ENCODE measurements around the gene GRIN2B.

GRIN2B gene

DNA sequence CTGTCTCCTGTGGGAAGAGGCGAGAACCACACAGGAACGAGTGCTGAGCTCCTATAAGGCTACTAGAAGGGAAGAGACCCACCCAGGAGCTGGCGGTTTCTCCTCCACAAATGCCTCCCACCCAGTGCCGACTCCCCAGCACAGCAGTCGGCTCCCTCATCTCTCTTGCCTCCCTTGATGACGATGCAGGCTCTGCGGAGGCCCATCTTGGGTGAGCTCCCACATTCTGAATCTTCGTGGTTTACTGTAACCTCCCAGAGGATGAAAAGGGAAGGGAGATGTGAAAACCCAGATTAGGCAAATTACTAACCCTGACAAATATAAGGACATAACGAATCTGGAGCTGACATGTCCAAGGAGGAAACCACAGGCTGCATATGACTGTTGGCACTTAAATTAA is 23.8 kb downstream of the GRIN2B start:
- Histone ChIP-seq H3K36me3 (no peaks in the 10 kb centered on the region), H3K9me3 (no peaks in the 10 kb centered on the region), H3K4me1 (no peaks in the 10 kb centered on the region), H3K27me3 (no peaks in the 10 kb centered on the region), H3K27ac (no peak overlapping the region), H3K4me3 (no peak overlapping the region)
- no peak for DNase-seq
- intact Hi-C loops (cut with DNase I; ENCODE audit: low total_unique reads) = no loop called here
- TF ChIP-seq, protein P1, sequence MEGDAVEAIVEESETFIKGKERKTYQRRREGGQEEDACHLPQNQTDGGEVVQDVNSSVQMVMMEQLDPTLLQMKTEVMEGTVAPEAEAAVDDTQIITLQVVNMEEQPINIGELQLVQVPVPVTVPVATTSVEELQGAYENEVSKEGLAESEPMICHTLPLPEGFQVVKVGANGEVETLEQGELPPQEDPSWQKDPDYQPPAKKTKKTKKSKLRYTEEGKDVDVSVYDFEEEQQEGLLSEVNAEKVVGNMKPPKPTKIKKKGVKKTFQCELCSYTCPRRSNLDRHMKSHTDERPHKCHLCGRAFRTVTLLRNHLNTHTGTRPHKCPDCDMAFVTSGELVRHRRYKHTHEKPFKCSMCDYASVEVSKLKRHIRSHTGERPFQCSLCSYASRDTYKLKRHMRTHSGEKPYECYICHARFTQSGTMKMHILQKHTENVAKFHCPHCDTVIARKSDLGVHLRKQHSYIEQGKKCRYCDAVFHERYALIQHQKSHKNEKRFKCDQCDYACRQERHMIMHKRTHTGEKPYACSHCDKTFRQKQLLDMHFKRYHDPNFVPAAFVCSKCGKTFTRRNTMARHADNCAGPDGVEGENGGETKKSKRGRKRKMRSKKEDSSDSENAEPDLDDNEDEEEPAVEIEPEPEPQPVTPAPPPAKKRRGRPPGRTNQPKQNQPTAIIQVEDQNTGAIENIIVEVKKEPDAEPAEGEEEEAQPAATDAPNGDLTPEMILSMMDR (IDR thresholded peaks at IDR 0.05) = no peak

DNA sequence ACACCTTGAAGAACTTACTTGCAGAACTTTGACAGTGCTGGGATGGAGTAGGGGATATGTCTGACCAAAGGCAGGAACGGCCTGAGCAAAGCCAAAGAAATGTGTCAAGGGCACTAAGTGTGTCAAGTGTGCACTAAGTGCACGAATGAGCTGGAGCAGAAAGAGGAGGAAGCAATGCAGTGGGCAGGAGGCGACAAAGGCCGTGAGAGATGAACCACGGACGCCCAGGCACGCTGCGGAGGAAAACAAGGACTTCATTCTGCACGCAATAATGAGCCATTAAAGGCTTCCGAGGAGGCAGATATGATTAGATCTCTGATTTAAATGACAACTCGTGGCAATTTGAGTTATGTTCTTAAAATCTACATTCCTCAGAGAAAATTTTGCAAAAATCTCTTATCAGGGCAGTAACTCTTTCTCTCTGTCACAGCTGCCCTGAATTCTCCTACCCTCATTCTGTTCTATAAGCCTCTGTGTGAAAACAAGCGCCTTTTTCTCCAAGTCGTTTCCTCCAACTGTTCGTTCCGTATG is 25.3 kb downstream of the GRIN2B start:
- H3K27ac ChIP-seq = no peak overlapping the region
- no peaks in the 10 kb centered on the region for H3K9me3 ChIP-seq
- no peak overlapping the region for H3K4me3 ChIP-seq
- H3K4me1 ChIP-seq = no peaks in the 10 kb centered on the region
- TF ChIP-seq, protein P1 (IDR thresholded peaks at IDR 0.05) = no peak
- no peak for DNase-seq
- no peaks in the 10 kb centered on the region for H3K36me3 ChIP-seq
- no peaks in the 10 kb centered on the region for H3K27me3 ChIP-seq
- intact Hi-C loops (cut with DNase I; ENCODE audit: low total_unique reads) = no loop called here

DNA sequence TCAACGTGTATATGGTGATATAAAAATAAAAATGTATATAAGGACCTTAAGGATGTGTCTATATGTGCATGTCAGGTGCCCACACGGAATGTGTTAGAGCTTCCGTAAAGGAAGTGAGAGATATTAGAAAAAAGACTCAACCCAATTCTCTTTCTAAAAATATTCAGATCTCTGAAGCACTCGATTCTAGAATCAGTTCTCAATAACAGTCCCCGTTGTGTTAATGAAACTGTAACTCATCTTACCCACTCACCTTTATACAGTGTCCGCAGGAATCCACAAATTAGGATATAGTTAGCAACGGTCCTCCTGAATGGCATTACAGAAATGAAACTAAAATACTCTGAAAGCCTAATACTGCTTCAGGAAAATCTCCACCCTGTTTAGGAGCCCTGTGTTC is 29.3 kb downstream of the GRIN2B start:
- no peak for DNase-seq
- H3K9me3 ChIP-seq = no peaks in the 10 kb centered on the region
- no peak overlapping the region for H3K27ac ChIP-seq
- intact Hi-C loops (cut with DNase I; ENCODE audit: low total_unique reads) = no loop called here
- no peaks in the 10 kb centered on the region for H3K27me3 ChIP-seq
- no peaks in the 10 kb centered on the region for H3K4me1 ChIP-seq
- no peaks in the 10 kb centered on the region for H3K36me3 ChIP-seq
- TF ChIP-seq, protein P1 (IDR thresholded peaks at IDR 0.05) = no peak
- no peak overlapping the region for H3K4me3 ChIP-seq

DNA sequence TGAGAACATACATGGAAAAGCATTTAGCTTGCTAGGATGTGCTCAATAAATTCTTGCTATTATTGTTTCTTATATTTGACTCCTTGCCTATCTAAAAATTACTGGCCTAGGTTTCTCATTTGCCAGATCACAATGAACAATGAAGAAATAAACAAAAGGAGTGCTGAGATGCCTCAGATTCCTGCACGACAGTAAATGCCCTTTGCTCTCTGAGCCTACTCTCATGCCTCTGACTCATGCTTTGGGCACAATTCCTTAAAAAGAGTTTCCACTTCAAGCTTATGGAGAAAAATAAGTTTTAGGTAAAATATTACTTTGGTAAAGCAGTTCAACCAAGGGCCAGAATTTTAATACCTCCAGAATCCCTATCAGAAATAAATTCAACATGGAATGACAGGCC is 30.9 kb downstream of the GRIN2B start:
- Histone ChIP-seq H3K4me3 (no peak overlapping the region), H3K9me3 (no peaks in the 10 kb centered on the region), H3K36me3 (no peaks in the 10 kb centered on the region), H3K27me3 (no peaks in the 10 kb centered on the region), H3K4me1 (no peaks in the 10 kb centered on the region), H3K27ac (no peak overlapping the region)
- TF ChIP-seq, protein P1 (IDR thresholded peaks at IDR 0.05) = no peak
- no peak for DNase-seq
- intact Hi-C loops (cut with DNase I; ENCODE audit: low total_unique reads) = no loop called here

DNA sequence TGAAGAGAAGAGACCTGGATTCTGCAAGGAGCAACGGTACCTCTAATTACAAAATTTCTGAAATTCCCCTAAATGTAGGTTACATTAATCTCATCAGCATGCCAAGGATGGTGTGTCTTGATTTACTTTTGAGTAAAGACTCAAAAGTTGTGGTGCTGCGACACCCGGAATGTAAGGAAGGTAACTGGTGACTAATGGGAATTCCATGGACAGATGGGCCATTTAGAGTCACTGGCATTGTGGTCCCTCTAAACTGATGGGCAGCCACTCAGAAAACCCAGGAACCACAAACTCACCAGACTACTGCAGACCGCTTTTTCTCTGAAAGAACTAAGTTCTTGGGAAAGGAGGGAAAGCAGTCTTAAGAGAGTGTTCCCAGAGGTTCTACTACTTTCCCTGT is 32.8 kb downstream of the GRIN2B start:
- DNase-seq = no peak
- H3K4me3 ChIP-seq = no peak overlapping the region
- H3K27me3 ChIP-seq = no peaks in the 10 kb centered on the region
- intact Hi-C loops (cut with DNase I; ENCODE audit: low total_unique reads) = no loop called here
- TF ChIP-seq, protein P1 (IDR thresholded peaks at IDR 0.05) = no peak
- H3K36me3 ChIP-seq = no peaks in the 10 kb centered on the region
- H3K27ac ChIP-seq = no peak overlapping the region
- H3K9me3 ChIP-seq = no peaks in the 10 kb centered on the region
- H3K4me1 ChIP-seq = no peaks in the 10 kb centered on the region

Data from tibial artery (tissue), 4 donors.